ENCODE data around the gene CHST9. TPM values are rescaled to one million over a fixed set of nuclear protein-coding genes. Genes with fewer than 3 reads are reported as not detected.
"Not testable (repeated sequence)": the region's sequence is repeated elsewhere in the genome, so short reads cannot be mapped to it uniquely, and the experiment has no call there.

The CHST9 gene
- total RNA-seq, 2 donors from 2014 or later = 0.90 to 1.3 TPM

- no peaks in the 10 kb centered on the region for H3K36me3 ChIP-seq
- H3K9me3 ChIP-seq = no peaks in the 10 kb centered on the region
- no peaks in the 10 kb centered on the region for H3K4me1 ChIP-seq
- TF ChIP-seq CTCF (IDR thresholded peaks at IDR 0.05) = no peak
- DNase-seq (ENCODE audit: low spot score) = no peak
- no peak overlapping the region for H3K4me3 ChIP-seq
- H3K27ac ChIP-seq = no peak overlapping the region
- H3K27me3 ChIP-seq = no peaks in the 10 kb centered on the region
Observed at GRCh38 chr18:26992926-26993325, 192.2 kb downstream of the CHST9 start.

GRCh38 chr18:26989842-26990241 is 195.3 kb downstream of the CHST9 start:
- Histone ChIP-seq H3K27me3 (no peaks in the 10 kb centered on the region), H3K4me1 (no peaks in the 10 kb centered on the region), H3K36me3 (no peaks in the 10 kb centered on the region), H3K27ac (no peak overlapping the region), H3K9me3 (no peaks in the 10 kb centered on the region), H3K4me3 (no peak overlapping the region)
- TF ChIP-seq CTCF (IDR thresholded peaks at IDR 0.05) = no peak
- DNase-seq (ENCODE audit: low spot score) = no peak

GRCh38 chr18:26981360-26982082 is 203.6 kb downstream of the CHST9 start:
- H3K27me3 ChIP-seq = no peaks in the 10 kb centered on the region
- no peak overlapping the region for H3K27ac ChIP-seq
- DNase-seq (ENCODE audit: low spot score) = no peak
- H3K36me3 ChIP-seq = no peaks in the 10 kb centered on the region
- H3K4me3 ChIP-seq = no peak overlapping the region
- no peak for TF ChIP-seq CTCF (IDR thresholded peaks at IDR 0.05)
- no peaks in the 10 kb centered on the region for H3K9me3 ChIP-seq
- no peaks in the 10 kb centered on the region for H3K4me1 ChIP-seq

GRCh38 chr18:26978812-26979341 is 206.2 kb downstream of the CHST9 start:
- DNase-seq (ENCODE audit: low spot score) = no peak
- Histone ChIP-seq H3K4me3 (no peak overlapping the region), H3K27ac (no peak overlapping the region), H3K4me1 (no peaks in the 10 kb centered on the region), H3K9me3 (no peaks in the 10 kb centered on the region), H3K27me3 (no peaks in the 10 kb centered on the region), H3K36me3 (no peaks in the 10 kb centered on the region)
- TF ChIP-seq CTCF (IDR thresholded peaks at IDR 0.05) = no peak

- H3K4me1 ChIP-seq = no peaks in the 10 kb centered on the region
- no peak for TF ChIP-seq CTCF (IDR thresholded peaks at IDR 0.05)
Observed at GRCh38 chr18:26977781-26978180, 207.3 kb downstream of the CHST9 start.

GRCh38 chr18:26976206-26976605 is 208.9 kb downstream of the CHST9 start:
- Histone ChIP-seq H3K27me3 (no peaks in the 10 kb centered on the region), H3K27ac (no peak overlapping the region), H3K36me3 (no peaks in the 10 kb centered on the region), H3K4me3 (no peak overlapping the region), H3K4me1 (no peaks in the 10 kb centered on the region), H3K9me3 (no peaks in the 10 kb centered on the region)
- no peak for TF ChIP-seq CTCF (IDR thresholded peaks at IDR 0.05)
- no peak for DNase-seq (ENCODE audit: low spot score)

More at GRCh38 chr18:26977781-26978180, 207.3 kb downstream of the CHST9 start:
- Histone ChIP-seq H3K27me3 (no peaks in the 10 kb centered on the region), H3K9me3 (no peaks in the 10 kb centered on the region), H3K27ac (no peak overlapping the region), H3K4me3 (no peak overlapping the region), H3K36me3 (no peaks in the 10 kb centered on the region)
- DNase-seq (ENCODE audit: low spot score) = no peak

- H3K36me3 ChIP-seq; H3K27ac ChIP-seq; DNase-seq (ENCODE audit: low spot score); H3K4me1 ChIP-seq; H3K27me3 ChIP-seq; H3K4me3 ChIP-seq; H3K9me3 ChIP-seq: not testable (repeated sequence)
Observed at GRCh38 chr18:26972549-26972948, 212.6 kb downstream of the CHST9 start.

All from right atrium auricular region (tissue), 2 donors.